Prostate gland (tissue), 2 donors: ENCODE measurements around the gene FAM110D. TPM values are rescaled to one million over a fixed set of nuclear protein-coding genes. Genes with fewer than 3 reads are reported as not detected.

Experiments
- DNase-seq: peaks from one replicate; pipeline ENCODE4 v3.0.0-alpha.2; 2019; ENCODE audit warnings: low spot score
- H3K27ac ChIP-seq, 2 donors: fragments of 200-600 bp; sonication (generic); 2 replicates each; pipeline ENCODE4 v1.5.1; 2017 to 2019
- H3K27me3 ChIP-seq: fragments of 200-600 bp; sonication (generic); replicated peaks from 2 replicates; pipeline ENCODE4 v1.5.1; 2019; ENCODE audit not compliant: insufficient read depth
- H3K36me3 ChIP-seq, 2 donors: fragments of 200-600 bp; sonication (generic); 1 replicate in 1 of 2; 2 replicates in 1 of 2; pipeline versions ENCODE4 v1.5.1 to v1.8.1; 2017 to 2019
- H3K4me1 ChIP-seq: fragments of 200-600 bp; sonication (generic); replicated peaks from 2 replicates; pipeline ENCODE4 v1.5.1; 2019
- H3K4me3 ChIP-seq, 2 donors: fragments of 200-600 bp; sonication (generic); 2 replicates each; pipeline ENCODE4 v1.5.1; 2017 to 2019
- H3K9me3 ChIP-seq: fragments of 200-600 bp; sonication (generic); 2 replicates; pipeline ENCODE4 v1.5.1; 2017
- POLR2A ChIP-seq: fragments of 450-650 bp; IDR thresholded peaks from one replicate; pipeline ENCODE4 v1.6.1; 2016; ENCODE audit warnings: antibody characterized with exemption, mild to moderate bottlenecking
- POLR2AphosphoS5 ChIP-seq: sonication (generic); formaldehyde crosslinking; IDR thresholded peaks from one replicate; pipeline ENCODE4 v1.6.1; 2017; ENCODE audit warnings: antibody characterized with exemption
- WGBS: methylation state at CpG from one replicate; pipeline ENCODE4 v1.1.5; 2018; 5-methylcytosine and 5-hydroxymethylcytosine counted together
- intact Hi-C: fragments of 100-400 bp; cut with DNase I; formaldehyde crosslinking; loops from one replicate; pipeline ENCODE4 v1.14.2; 2022
- total RNA-seq, 2 donors: library from RNA; depleted of rRNA; stranded (reverse); fragments of >200 nt; gene quantifications; one replicate each; pipeline ENCODE4 v1.1.0, GENCODE V29; 2016
- TF ChIP-seq, protein P1 (sequence below), 4 experiments: fragments of 200-600 bp in 2 of 4; fragments of 450-650 bp in 2 of 4; sonication (generic) in 2 of 4; IDR thresholded peaks; 1 replicate in 3 of 4; 2 replicates in 1 of 4; pipeline ENCODE4 v1.5.1; 2016 to 2019; ENCODE audit warnings: antibody characterized with exemption in 4 of 4, mild to moderate bottlenecking in 2 of 4, moderate library complexity in 2 of 4

The FAM110D gene
- total RNA-seq, 2 donors from 2014 or later = 3.8 to 5.9 TPM

DNA sequence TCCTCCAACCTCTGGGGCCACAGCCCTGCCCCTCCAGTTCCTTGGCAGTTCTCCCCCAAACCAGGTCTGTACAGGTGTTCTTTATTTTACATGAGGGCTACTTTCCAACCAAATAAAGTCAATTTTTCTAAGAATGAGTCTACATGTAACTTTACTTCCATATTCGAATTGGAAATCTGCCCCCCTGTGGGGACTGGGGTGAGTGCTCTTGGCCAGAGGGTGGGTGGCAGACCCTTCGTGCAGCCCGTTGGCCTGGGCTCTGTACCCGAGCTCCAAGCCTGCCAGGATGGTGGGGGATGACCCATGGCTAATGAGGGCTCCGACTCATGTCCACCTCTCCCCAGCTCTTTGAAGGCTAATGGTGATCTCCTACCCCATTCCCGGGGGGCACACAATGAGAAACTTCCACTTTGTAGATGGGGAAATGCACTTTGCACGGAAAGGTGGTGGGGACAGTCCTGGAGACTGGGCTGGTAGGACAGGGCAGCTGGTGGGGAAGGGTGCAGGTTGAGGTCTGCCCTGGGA is 30.9 kb downstream of the FAM110D start:
- H3K36me3 ChIP-seq = no peaks in the 10 kb centered on the region
- H3K4me1 ChIP-seq = no peaks in the 10 kb centered on the region
- no peak overlapping the region for H3K4me3 ChIP-seq
- no peak for DNase-seq
- no peak overlapping the region for H3K27ac ChIP-seq
- TF ChIP-seq, protein P1, sequence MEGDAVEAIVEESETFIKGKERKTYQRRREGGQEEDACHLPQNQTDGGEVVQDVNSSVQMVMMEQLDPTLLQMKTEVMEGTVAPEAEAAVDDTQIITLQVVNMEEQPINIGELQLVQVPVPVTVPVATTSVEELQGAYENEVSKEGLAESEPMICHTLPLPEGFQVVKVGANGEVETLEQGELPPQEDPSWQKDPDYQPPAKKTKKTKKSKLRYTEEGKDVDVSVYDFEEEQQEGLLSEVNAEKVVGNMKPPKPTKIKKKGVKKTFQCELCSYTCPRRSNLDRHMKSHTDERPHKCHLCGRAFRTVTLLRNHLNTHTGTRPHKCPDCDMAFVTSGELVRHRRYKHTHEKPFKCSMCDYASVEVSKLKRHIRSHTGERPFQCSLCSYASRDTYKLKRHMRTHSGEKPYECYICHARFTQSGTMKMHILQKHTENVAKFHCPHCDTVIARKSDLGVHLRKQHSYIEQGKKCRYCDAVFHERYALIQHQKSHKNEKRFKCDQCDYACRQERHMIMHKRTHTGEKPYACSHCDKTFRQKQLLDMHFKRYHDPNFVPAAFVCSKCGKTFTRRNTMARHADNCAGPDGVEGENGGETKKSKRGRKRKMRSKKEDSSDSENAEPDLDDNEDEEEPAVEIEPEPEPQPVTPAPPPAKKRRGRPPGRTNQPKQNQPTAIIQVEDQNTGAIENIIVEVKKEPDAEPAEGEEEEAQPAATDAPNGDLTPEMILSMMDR (IDR thresholded peaks at IDR 0.05) = no peak
- TF ChIP-seq POLR2A (no peak), POLR2AphosphoS5 (no peak)
- H3K9me3 ChIP-seq = no peaks in the 10 kb centered on the region
- intact Hi-C loops = no loop called here
- WGBS = 72% methylated on average over 7 of the region's 7 CpGs
- no peaks in the 10 kb centered on the region for H3K27me3 ChIP-seq

DNA sequence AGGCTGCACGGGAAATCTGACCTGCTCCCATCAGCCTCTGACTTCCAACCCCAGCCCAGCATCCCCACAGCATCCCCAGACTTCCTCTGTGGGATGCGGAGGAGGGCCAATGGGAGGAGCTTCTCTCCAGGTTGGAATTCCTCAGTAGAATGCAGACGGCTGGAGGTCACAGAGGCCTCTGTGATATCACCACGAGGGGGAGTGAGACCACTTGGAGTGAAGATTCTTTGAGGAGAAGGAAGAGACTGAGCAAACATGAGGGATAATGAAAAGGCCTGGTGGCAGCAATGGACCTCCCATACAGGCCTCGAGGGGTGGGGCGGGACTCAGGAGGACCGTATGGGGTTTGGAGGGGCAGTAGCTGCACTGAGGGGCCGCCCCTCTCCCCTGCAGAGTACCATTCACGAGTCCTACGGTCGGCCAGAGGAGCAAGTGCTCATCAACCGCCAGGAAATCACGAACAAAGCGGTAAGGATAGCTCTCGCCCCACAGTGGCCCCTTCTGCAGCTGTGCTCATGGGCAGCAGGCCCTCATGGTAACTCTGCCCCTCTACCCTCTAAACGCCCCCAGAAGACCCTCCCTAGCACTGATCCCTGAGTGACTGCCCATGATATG is 31.6 kb downstream of the FAM110D start, which contains the start of gene CATSPER4:
TSS of gene CATSPER4 (plus strand) at position 230 of the 615 bp plus-strand sequence. CDS start at position 256, 26 bp downstream.
- no peak within 1 kb of the TSS for H3K27ac ChIP-seq
- WGBS = 46% methylated on average over 16 of the region's 16 CpGs
- no peaks in the 10 kb centered on the region for H3K27me3 ChIP-seq
- DNase-seq = no peak
- H3K9me3 ChIP-seq = no peaks in the 10 kb centered on the region
- intact Hi-C loops = no loop called here
- TF ChIP-seq POLR2AphosphoS5 (no peak), POLR2A (no peak)
- TF ChIP-seq, protein P1 (IDR thresholded peaks at IDR 0.05) = no peak
- H3K4me1 ChIP-seq = no peaks in the 10 kb centered on the region
- no peaks in the 10 kb centered on the region for H3K36me3 ChIP-seq
- no peak within 1 kb of the TSS for H3K4me3 ChIP-seq

DNA sequence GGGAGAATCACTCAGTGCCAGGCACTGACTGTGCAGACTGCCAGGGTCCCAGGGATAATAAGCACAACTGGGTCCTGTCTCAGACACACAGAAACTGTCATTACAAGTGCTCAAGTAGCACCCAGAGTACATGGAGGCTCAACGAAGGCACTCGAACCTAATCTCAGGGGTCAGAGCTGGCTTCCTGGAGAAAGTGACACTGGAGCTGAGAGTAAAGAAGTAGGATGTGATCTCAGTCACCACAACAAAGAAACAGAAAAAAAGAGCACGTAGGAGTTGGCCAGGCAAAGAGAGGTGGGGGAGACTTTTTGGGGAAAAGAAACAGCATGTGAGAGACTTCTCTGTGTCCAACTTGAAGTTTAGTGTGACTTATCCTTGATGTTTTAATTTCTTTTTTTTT is 32.9 kb downstream of the FAM110D start:
- H3K4me3 ChIP-seq = no peak overlapping the region
- no peaks in the 10 kb centered on the region for H3K36me3 ChIP-seq
- H3K4me1 ChIP-seq = no peaks in the 10 kb centered on the region
- intact Hi-C loops = no loop called here
- no peaks in the 10 kb centered on the region for H3K27me3 ChIP-seq
- no peak for TF ChIP-seq POLR2A
- WGBS = 52% methylated on average over 3 of the region's 3 CpGs
- no peak for DNase-seq
- no peak overlapping the region for H3K27ac ChIP-seq
- H3K9me3 ChIP-seq = no peaks in the 10 kb centered on the region

DNA sequence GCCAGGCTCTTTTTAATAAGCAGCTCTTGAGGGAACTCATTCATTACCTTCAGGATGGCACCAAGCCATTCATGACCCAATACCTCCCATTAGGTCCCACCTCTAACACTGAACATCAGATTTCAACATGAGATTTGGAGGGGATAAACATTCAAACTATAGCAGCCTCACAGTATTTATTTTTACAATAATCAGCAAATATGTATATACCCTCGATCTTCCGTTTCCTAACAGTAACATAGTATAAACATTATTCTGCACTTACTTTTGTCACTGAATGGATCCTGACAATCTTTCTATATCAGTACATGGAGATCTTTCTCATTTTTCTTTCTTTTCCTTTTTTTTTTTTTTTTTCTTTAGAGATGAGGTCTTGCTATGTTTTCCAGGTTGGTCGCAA is 36.9 kb downstream of the FAM110D start:
- TF ChIP-seq POLR2AphosphoS5 (no peak), POLR2A (no peak)
- TF ChIP-seq, protein P1 (IDR thresholded peaks at IDR 0.05) = no peak
- Histone ChIP-seq H3K4me1 (no peaks in the 10 kb centered on the region), H3K27ac (no peak overlapping the region), H3K4me3 (no peak overlapping the region), H3K36me3 (no peaks in the 10 kb centered on the region), H3K9me3 (no peaks in the 10 kb centered on the region), H3K27me3 (no peaks in the 10 kb centered on the region)
- DNase-seq = no peak
- intact Hi-C loops = no loop called here
- 76% methylated on average over 3 of the region's 3 CpGs for WGBS

DNA sequence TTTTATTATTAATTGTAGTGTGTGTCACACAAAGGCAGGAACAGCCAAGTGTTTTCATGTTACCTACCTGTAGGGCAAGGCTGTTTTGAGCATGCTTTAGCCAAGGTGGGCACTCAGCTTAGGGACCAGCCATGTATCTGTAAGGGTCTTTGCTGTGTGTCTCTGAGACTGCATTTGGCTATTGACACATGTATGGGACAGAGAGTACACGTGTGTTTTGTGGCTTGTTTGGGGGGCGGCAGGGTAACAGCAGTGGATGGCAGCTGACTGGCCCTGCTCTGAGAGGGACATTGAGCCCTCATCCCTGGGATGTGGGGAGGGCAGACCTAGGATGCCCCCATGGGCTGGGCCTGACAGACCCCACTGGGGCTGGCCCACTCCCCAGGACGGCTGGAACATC is 38.4 kb downstream of the FAM110D start:
- Histone ChIP-seq H3K4me3 (no peak overlapping the region), H3K27ac (no peak overlapping the region), H3K27me3 (no peaks in the 10 kb centered on the region), H3K4me1 (no peaks in the 10 kb centered on the region), H3K36me3 (no peaks in the 10 kb centered on the region), H3K9me3 (no peaks in the 10 kb centered on the region)
- DNase-seq = no peak
- WGBS = 97% methylated on average over 3 of the region's 3 CpGs
- no peak for TF ChIP-seq POLR2A
- TF ChIP-seq POLR2AphosphoS5 = no peak
- TF ChIP-seq, protein P1 (IDR thresholded peaks at IDR 0.05) = no peak
- intact Hi-C loops = no loop called here
